GM21423 (cell line): ENCODE measurements around the gene CABCOCO1.

Experiments used
- ATAC-seq: cut with Tn5 transposase; IDR thresholded peaks from one replicate; pipeline ENCODE4 v1.9.1; 2021; ENCODE audit warnings: mild to moderate bottlenecking, moderate library complexity; ENCODE audit not compliant: unreplicated experiment

The CABCOCO1 gene

DNA sequence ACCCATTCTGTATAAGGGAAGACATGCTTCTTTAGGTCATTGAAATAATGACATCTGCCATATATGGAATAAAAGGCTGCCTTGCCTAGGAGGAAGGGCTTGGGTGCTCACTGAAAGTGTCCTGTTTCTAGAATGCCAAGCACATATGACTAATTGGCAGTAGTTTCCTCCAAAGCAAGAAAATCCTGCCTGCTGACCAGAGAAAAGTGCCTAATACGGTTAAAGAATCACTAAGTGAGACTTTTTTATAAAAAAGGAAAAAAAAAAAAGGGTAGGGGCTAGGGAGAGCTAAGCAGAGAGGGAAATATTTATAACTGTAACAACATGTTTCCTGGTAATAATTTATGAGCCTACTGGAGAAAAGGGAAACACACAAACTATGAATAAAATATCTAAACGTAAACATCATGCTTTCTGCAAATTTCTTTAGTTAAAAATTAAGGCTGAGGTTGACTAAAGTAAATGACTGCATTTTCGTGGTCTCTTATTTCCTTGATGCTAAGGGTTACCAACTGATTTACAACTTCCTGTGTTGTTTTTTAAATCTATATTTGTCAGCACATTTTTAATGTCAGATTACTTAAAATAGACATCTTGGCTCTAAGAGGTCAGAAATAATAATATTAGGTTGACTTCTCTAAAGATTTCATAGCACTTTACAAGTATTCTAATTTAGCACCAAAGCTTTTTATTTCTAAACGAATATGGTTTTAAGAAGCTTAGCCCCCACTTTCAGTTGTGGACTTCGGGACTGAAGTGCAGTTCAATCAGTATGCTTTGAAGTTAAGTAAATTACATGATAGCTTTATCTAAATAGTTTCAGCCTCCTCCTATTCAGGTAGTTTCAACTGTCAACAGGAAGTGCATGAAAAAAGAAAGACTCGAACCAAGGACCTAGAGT is 89.6 kb downstream of the CABCOCO1 start:
- ATAC-seq = peak; percentile 52

DNA sequence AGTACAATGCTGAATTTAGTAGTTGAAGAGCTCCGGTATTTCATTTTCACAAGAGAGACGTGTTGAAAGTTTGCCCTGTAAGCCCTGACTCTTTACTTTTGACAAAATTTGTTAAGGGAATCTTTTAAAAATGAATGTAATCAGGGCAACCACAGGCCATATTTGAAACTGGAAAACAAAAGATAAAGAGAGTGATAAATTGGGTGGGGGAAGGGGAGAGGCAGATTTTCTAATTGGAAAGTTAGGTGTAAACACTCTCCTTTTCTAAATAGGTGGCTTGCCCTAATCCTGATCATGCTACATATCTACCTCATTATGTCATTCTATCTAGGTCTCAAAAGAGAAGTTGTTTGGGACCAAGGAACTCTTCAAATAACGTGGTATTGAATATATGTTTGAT is 90.7 kb downstream of the CABCOCO1 start:
- ATAC-seq = no peak

DNA sequence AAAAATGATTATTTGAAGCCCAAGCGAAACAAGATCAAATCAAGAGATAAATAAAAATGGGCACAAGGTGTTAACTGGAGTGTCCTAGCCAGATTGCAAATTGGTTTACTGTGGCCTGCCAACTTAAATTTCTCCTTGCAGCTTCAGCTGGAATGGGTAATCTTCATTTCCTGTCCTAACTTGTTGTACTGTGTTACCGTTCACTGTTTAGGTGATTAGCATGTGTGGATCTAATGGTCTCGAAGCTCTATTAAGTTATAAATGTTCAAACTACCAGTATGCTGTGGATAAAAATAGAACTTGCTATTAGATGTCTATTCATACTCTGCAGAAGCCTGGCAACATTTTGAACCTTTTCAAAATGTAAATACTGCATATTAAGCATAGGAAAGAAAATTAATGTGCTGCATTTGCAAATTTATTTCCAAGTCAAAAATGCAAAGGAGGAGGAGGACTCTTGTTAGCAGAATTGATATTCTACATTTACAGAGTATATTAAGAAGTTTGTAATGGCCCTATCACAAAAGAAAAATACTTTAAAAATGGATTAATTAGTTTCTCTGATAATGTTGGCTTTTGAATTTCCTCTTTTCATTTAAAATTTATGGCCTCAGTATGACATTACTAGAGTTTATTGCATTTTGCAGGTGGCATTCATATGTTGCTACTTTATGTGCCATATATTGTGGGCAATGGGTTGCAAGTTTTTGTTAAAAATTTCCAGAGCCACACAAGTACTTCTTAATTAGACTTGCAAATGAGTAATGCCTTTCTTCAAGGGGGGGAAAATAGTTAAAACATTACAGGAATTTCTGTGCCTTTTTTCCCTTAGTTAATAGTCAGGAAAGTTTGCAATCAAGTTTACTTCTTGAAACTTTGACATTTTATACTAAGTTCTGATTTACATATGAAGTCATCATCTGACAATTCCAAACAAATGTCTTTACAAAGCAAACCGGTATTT is 92.1 kb downstream of the CABCOCO1 start:
- no peak for ATAC-seq

DNA sequence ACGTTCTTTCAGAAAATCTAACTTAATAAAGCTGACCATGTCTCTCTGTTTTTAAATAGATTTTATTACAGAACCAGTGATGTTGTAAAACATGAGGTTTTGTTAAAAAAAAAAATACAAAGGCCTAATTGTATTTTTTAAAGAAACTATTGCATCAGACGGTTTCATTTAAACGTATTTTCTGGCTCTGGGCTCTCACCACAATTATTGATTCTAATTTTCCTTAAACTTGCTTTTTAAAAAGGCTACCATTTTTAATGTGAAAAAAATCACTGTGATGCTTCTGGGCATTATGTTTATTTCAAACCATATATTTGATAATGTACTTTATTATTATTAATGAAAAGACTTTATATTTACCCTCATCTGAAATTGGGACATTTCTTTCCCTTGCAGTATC is 94.3 kb downstream of the CABCOCO1 start:
- ATAC-seq = no peak

DNA sequence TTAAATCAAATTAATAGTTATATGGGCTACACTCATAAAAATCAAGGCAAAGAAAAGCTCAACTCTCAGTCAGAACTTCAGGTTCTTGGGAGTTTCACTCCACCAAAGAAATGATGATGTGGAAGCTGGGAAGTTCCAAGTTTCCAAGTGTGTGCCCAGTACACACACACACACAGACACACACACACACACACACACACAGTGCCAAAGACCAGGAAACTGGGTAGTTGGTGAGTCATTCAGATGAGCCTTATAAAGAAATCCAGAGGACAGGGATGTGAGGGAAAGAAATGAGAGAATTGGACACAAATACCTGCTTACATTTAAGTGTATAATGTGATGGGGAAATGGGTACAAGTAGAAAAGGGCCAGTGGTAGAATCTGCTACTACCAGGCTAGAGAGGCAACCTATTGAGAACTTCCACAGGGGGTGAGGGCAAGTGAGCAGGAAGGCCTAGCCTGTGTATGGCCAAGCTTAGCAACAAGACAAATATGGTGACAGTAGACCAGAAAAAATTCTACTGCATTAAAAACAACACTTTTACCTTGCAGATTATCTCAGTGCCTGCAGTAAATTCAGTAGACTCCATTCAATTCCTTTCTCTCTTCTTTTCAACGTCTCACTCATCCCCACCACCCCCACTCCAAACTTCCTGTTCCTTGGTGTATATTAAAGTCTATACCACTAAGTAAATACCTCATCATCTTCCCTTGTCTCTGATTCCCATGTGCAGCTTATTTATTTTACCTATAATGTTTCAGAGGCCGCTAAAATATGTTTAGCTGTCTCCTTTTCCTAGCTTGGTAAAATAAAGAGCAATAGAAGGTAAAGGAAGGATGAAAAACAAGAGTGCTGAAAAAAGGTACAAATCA is 95.0 kb downstream of the CABCOCO1 start:
- ATAC-seq = no peak

DNA sequence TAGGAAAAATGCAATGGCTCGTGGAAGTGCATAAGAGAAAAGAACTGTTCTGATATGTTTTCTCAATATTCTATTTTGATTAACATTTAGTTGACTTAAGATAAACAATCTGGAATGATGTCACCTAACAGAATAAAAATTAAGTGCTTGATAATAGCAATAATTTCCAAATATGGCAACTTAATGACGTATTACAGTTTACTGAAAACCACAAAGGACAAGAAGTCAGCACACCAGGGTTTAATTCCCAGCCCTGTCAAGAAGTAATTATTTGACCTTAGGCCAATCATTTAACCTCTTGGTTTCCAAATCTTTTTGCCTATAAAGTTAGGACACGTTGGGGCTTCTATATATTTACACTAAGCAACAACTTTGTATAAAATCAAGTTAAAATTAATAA is 95.7 kb downstream of the CABCOCO1 start:
- ATAC-seq = no peak

DNA sequence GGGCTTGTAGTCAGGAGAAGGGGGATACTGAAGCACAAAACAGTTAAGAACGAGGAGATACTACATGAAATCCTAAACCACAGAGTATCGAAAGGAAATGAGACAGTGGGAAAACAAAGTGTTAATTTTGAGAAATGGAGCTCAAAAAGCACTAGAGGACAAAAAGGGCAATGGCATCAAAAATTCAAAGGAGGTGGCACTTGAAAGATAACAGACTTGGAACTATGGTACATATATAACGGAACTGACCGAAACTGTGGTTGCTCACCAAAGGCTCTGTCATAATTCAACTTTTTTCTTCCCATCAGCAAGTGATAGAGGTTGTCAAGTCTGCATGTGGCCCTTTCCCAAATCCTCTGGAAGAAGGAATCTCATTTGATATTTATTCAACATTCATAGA is 97.0 kb downstream of the CABCOCO1 start:
- no peak for ATAC-seq

DNA sequence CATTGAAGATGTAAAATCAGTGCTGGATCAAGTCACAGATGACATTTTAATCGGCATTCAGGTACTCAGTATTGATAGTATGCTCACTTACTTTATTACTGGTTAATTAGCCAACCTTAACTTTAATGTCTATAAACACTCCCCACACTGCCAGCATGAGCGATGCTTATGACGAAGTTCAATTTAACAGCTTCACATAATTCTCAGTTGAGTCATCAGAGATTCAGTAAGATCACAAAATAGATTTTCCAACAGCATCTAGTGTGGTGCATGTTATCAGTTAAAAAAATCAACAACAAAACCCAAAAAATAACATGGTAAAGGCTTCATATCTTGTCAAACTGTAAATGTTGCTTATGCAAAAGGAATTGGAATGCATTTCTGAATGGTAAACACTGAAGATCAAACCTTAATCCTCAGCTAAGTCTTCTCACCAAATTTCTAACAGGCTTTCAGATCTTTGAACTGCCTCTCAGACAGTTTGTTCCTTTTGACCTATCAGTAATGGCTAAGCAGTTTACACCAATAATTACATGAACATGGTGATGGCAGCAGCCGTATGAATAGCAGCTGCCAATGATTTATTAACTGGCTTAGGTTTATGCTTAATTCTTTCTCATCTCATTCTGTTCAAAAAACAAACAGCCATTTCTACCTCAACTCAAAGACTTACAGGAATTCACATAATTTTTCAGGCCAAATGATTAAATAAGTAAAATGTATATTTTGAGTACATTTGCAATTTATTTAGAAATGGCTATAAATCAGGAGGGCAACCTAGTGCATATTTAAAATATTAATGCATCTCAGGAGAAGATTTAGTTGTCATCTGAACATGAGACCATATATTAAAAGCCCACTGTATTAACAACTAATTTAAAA is 98.5 kb downstream of the CABCOCO1 start:
- no peak for ATAC-seq

DNA sequence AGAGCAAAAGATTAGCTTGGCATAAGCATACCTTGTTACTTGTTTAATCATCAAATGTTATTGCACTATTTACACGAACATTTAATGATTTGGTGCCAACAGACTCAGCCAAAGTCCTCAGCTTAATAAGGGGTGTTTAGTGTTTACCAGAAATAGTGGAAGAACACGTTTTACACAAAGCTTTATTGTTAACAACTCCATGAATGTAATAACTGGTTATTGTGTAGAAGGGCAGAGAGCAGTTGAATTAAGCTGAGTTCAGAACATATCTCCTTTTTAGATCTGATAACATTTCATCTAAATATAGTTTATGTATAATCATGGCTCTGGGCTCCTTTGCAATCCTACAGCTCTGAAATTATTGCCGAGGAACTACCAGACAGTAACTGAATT is 99.1 kb downstream of the CABCOCO1 start:
- no peak for ATAC-seq

DNA sequence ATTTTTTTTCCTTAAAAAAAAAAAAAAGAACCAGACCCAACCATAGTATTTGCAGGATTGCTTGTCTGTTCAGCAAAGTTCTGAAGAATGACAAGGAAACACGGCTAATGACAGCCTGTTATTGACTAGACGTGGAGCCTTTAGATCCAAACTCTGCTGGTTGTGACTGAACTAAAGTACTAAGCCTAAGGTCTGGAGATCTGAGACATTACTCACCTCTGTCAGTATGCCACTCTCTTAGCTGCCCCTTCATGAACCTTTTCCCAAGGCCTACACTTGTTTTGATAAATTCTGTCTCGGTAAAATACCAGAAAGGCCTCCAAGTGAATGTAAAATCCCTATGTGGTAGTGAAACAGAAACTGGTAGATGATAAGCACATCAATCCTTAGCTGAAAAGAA is 101.0 kb downstream of the CABCOCO1 start:
- ATAC-seq = no peak

DNA sequence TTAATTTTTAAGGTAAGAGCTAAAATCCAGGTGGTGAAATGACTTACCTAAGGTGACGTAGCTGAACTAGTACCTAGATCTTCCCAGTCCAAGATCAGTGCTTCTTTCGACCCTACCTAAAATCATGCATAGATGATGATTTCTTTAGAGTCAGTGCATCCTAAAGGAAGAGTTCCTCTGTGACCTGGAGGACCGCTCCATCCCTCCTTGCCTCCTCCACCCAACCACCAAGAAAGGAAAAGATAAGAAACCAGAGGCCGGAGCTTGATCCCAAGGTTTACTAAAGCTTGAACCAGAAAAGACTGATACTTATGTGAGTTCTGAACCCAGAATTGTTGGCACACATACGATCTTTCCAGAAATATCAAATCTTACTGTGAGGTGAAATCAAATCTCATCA is 101.8 kb downstream of the CABCOCO1 start:
- ATAC-seq = no peak

DNA sequence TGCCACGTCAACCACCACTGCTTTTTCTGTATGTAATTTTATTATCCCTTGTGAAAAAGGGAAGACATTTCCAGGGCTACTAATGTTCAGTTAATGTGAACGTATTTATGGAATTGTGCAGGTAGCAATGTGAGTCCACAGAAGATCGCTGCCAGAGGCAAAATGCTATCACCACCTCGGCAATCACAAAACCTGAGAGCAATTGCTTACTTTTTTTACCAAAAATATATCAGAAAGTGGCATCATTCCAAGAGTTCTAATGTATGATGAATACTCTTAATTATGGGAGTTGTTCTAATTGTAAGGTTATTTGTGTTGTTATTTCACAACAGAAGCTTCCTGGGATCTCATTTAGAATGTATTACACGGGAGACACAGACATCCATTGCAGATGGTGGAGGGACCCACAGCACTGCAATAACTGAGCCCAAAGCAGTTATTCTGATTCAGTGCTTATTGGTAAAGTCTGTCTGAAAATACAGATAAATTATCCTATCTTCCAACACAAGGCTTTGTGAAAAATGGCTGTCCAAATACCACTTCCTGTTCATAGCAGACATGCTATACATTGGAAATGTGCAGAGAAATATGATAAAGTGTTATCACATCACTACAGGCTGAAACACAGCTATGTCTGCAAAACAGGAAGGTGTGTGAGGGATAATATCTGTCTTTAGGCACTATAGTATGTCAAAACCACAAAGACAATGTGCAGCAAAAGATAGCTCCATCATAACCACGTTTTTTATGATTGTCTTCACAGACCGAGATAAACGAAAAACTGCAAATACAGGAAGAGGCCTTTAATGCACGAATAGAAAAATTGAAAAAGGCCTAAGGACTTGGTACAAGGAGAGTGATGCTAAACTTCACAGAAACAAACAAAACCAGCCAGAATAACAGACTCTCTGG is 102.7 kb downstream of the CABCOCO1 start:
- ATAC-seq = no peak

DNA sequence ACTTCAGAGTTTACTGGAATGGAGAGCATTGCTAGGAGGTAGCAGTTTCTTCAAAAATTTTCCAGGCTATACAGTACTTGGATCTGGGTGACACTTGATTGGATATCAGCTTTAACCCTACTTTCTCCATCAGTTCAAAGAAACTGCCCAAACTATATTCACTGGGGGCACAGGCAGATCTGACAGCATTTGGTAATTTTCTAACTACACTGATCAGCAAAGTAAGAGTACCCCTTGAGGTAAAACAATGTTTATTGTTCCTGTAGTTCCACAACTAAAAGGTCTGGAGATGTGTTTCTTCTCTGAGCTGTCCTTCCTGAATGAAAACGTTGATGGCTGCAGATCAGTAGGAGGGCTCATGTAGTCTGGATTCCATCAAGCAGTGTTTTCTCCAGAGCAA is 104.2 kb downstream of the CABCOCO1 start:
- no peak for ATAC-seq

DNA sequence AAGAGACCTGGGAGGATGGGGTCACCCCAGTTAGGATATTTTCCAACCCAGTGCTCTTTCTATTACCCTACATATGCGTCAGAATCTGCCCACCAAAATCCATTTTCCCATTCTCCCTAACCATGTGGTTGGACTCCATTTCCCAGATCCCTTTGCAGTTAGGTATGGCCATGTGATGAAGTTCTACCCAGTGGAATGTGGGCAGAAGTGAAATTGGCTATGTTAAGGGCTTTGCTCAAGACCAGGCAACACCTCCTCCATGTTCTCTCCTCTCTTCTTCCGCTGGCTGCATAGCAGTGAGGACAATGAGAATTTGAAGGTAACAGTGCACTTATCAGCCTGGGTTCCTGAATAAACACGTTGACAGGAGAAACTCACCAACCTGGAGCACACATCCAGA is 111.3 kb downstream of the CABCOCO1 start:
- no peak for ATAC-seq

DNA sequence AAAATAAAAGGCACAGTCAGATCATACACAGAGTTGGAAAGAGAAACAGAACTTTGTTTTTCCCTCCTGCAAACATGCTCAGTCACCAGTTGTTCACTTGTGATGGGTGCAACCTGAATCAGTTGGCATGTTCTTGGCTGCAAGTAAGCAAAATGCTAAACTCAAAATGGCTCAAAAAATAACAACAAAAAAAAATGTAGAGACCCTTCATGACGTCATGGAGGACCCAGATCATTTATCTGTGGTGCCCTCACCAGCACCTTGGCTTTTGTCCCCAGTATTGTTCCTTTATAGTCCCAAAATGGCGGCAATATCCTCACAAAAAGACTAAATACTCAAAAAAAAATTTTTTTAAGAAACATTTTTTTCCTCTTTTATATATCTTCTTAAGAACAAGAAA is 112.4 kb downstream of the CABCOCO1 start:
- no peak for ATAC-seq

DNA sequence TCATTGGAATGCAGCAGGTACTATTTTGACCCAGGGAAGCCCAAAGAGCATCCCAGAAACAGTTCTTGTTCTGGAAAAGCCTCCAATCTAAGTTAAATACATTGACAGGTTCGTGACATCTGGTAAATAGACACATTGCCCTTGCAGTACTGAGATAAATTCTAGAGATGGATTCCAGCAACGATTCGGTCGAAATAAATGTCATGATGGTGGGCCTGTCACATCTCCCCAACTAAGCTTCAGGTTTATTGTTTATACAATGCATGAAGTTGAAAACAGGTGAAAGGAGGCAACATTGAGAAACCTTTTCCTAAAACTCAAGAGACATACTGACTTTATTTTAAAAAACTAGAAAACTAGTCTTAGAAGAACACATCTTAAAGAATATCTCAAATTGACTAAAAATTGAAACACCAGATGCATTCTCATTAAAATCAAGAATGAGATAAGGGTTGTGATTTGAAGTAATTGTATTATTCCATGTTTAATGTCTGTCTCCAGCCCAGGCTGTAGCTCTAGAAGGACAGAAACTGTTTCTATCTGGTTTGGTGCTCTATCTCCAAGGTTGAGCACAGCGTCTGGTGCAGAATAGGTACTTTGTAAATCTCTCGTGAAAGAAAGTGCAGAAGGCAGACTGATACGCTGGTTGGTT is 114.0 kb downstream of the CABCOCO1 start:
- no peak for ATAC-seq

DNA sequence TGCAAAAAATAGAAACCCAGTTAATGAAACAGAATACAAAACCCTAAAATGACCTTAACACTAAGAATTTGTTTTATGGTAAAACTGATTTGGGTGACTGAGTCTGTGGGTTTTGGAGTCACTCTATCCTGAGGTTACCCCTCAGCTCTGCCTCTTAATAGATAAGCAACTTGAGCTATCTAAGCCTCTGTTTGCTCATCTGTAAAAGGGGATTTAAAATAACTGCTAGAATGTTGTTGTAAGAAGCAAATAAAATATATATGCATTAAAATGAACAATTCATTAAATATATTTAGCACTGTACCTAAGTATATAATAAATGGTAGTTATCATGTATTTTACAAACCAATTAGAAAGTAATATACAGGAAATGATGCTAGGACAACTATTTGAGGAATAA is 115.4 kb downstream of the CABCOCO1 start:
- no peak for ATAC-seq

DNA sequence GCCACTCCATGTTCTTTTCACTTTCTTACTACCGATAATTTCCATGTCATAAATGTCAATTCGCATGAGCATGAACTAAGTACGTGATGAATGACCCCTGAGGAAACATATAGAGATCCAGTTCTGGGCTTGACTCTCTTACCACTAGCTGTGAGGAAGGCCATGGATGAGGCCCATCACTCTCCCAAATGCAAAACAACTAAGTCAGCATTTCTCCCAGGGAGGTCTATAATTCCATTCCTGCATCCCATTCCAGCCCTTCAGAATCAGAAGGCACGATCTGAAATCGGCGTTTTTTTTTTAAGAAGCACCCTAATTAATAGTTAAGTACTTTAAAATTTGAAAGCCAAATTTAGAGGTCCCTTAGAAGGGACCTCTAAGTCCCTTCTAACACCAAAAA is 116.5 kb downstream of the CABCOCO1 start:
- no peak for ATAC-seq
